Neural progenitor cell (in vitro differentiated cells): Measurements from ENCODE around the gene SMYD3.

Experiments
- EZH2 ChIP-seq: fragments of 200-600 bp; sonication (generic); IDR thresholded peaks from 2 replicates; pipeline ENCODE4 v1.6.1; 2017; ENCODE audit warnings: antibody characterized with exemption, mild to moderate bottlenecking, moderate library complexity
- EZH2phosphoT487 ChIP-seq: fragments of 200-600 bp; sonication (generic); IDR thresholded peaks from 2 replicates; pipeline ENCODE4 v1.6.1; 2017; ENCODE audit warnings: antibody characterized with exemption
- TF ChIP-seq, protein P1 (sequence below): fragments of 200-600 bp; sonication (generic); IDR thresholded peaks from 2 replicates; pipeline ENCODE4 v1.5.1; 2017; ENCODE audit warnings: antibody characterized with exemption, mild to moderate bottlenecking

GRCh38 chr1:246533371-246533905, 26.4 kb upstream of the SMYD3 start:
- TF ChIP-seq, protein P1, sequence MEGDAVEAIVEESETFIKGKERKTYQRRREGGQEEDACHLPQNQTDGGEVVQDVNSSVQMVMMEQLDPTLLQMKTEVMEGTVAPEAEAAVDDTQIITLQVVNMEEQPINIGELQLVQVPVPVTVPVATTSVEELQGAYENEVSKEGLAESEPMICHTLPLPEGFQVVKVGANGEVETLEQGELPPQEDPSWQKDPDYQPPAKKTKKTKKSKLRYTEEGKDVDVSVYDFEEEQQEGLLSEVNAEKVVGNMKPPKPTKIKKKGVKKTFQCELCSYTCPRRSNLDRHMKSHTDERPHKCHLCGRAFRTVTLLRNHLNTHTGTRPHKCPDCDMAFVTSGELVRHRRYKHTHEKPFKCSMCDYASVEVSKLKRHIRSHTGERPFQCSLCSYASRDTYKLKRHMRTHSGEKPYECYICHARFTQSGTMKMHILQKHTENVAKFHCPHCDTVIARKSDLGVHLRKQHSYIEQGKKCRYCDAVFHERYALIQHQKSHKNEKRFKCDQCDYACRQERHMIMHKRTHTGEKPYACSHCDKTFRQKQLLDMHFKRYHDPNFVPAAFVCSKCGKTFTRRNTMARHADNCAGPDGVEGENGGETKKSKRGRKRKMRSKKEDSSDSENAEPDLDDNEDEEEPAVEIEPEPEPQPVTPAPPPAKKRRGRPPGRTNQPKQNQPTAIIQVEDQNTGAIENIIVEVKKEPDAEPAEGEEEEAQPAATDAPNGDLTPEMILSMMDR = no peak
- TF ChIP-seq EZH2 (no peak), EZH2phosphoT487 (no peak)
